Activated CD8-positive, alpha-beta memory T cell treated with anti-CD3 and anti-CD28 coated beads for 24 hours (primary cell): ENCODE measurements around the gene ZNF341.

Experiments
- DNase-seq: peaks from one replicate; pipeline ENCODE4 v3.0.0-alpha.2; 2020

The ZNF341 gene

DNA sequence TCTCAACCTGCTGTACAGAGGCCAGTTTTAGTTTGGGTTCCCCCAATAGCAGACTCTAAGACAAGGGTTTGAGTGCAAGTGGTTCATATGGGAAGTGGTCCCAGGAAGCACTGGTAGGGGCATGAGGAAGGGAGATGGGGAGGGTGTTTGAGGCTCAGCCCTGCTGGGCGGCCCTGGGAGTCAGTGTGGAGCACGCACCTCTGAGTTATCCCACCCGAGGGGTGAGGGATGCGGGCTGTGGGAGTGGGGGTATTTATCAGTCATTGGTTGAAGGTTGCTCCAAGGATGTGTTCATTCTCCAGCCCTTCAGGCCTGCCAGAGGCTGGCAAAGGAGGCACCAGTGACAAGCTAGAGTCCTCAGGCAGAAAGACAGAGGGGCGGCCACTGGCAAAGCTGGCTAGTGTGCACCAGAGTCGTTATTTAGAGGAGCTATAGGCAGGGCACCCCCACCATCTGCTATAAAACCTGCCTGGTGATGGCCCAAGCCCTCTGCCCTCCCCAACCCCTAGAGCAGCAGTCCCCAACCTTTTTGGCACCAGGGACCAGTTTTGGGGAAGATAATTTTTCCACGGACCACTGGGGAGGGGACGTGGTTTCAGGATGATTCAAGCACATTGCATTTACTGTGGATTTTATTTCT lies 28.2 kb upstream of the ZNF341 start:
- no peak for DNase-seq

DNA sequence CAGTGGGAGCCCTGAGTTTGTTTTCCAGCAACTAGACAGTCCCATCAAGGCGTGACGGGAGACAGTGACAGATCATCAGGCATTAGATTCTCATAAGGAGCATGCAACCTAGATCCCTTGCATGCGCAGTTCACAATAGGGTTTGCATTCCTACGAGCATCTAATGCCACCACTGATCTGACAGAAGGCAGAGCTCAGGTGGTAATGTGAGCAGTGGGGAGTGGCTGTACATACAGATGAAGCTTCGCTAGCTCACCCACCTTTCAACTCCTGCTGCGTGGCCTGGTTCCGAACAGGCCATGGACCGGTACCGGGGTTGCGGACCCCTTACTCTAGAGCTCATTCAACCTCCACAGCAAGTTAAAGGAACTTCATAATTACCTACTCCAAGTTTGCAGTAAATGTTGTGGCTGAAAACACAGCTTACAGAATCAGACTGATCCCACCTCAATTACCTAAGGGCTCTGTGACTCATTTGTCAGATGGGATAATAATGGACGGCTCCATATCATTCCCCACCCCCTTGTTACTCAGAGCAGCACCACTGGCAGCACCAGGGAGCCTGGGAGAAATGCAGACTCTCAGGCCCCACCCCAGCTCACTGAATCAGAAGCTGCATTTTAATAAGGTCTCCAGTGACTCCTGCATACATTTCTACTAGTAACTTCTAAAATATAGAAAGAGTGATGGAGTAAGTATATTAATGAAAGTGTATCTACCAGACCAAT lies 27.4 kb upstream of the ZNF341 start:
- no peak for DNase-seq

DNA sequence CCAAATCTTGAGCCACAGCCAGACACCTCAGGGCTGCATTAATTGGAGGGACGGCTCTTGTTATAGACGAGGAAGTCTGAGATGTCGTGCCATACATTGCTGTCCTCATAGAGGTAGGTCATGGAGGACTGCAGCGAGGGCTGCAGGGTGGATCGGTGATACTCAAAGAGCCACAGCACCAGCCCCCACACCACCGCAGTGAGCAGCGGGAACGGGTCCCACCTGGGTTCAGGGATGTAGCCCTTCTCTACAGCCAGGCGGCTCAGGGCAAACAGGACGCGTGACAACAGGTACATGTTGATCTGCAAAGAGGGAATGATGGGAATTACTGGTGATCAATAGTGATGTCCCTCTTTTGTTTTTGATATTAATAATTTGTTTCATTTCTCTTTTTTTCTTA lies 24.1 kb upstream of the ZNF341 start:
- DNase-seq: no peak

DNA sequence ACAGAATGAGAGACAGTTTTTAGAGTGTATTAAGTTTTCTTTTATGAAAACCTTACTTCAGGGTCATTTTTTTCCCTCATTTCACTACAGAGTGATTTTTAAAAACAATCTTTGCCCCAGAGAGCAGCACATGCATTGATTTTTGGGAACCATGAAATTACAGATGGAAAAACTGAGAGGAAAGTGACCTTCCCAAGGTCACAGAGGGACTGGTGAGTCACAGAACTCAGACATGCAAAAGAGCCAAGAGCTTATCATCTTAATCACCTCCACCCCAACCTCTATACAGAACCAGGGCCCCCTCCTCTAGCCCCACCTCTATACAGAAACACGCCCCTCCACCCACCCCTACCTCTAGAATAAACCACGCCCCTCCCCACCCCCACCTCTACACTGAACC lies 22.4 kb upstream of the ZNF341 start:
- DNase-seq: no peak

DNA sequence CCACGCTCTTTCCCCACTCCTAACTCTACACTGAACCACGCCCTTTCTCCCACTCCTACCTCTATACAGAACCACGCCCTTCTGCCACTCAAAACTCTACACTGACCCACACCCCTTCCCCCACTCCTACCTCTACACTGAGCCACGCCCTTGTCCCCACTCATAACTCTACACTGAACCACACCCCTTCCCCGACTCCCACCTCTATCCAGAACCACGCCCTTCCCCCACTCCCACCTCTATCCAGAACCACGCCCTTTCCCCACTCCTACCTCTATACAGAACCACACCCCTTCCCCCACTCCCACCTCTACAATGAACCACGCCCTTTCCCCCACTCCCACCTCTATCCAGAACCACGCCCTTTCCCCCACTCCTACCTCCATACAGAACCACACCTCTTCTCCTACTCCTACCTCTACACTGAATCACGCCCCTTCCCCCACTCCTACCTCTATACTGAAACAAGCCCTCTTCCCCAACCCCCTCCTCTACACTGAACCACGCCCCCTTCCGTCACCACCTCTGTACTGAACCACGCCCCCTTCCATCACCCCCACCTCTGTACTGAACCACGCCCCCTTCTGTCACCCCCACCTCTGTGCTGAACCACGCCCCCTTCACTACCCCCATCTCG lies 21.8 kb upstream of the ZNF341 start:
- DNase-seq: no peak

DNA sequence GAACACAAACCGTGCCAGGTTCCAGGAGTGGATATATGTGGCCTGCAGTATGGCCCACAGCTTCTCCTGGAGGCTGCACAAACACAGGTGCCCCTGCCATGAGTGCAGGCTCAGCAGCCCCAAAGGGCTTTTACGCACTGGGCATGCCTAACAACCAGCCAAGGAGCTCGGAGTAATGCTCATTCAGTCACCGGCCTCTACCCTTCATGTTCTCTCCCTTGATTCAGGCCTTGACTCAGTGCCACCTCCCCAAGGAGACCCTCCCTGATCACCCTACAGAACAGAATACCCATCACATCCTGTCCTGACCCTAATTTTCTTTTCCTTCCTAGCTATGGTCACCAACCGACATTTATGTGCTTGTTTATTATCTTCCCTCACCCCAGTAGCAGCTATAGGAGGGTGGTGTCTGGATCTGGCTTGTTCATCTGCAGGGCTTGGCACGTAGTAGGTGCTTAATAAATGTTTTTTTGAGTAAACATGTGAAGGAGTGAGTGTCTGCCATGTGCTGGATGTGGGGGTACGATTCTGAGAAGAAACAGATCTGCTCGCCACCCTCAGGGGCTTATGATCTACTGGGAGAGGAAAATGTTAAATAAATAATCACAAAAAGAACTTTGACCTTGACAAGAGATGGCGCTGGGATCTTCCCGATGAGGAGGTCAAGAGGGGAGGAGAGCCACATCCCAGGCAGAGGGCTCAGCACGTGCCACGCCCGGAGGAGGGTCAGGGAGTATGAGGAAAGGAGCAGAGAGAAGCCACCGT lies 20.9 kb upstream of the ZNF341 start:
- DNase-seq: no peak

DNA sequence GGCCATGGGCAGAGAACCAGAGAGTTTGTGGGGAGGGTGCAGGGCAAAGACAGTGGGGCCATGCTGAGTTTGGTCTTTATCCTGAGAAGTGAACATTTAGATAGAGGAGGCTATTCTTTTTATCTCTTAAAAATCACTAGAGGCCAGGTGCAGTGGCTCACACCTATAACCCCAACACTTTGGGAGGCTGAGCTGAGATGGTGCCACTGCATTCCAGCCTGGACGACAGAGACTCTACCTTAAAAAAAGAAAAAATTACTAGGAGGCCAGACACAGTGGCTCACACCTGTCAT lies 20.4 kb upstream of the ZNF341 start:
- DNase-seq: no peak

DNA sequence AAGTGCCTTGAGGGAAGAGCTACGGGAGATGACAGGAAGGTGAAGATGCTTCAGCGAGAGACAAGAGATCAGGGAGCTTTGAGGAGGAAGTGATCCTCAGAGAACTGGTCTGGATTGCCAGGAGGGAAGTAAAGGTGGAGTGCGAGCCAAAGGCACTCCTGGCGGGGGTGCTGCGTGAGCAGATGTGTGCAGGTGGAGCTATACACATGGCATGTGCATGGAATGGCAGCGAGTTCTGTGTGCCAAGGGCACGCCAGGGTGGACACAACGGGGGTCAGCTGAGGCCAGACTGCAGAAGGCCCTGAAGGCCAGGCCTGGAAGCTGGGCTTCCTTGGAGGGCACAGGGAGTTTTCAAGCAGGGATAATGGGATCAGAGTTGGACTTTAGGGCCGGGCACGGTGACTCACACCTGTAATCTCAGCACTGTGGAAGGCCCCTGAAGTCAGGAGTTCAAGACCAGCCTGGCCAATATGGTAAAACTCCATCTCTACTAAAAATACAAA lies 17.9 kb upstream of the ZNF341 start:
- DNase-seq: no peak

DNA sequence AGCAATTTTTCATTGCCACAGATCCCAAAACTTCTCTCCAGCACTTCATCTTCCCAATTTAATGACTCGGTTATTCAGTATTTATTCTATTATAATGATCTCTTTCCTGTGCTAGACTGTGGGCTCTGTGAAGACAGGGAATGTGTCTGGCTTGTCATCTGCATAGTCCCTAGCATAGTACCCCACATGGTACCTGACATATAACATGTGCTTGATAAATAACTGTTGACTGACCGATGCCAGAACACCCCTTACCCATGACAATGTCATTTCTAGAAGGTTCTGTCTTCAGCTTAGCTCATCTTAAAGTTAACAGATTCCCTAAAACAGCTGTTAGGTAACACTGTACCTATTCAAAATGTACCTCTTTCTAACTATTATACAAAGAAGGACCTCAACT lies 15.3 kb upstream of the ZNF341 start:
- DNase-seq: no peak

DNA sequence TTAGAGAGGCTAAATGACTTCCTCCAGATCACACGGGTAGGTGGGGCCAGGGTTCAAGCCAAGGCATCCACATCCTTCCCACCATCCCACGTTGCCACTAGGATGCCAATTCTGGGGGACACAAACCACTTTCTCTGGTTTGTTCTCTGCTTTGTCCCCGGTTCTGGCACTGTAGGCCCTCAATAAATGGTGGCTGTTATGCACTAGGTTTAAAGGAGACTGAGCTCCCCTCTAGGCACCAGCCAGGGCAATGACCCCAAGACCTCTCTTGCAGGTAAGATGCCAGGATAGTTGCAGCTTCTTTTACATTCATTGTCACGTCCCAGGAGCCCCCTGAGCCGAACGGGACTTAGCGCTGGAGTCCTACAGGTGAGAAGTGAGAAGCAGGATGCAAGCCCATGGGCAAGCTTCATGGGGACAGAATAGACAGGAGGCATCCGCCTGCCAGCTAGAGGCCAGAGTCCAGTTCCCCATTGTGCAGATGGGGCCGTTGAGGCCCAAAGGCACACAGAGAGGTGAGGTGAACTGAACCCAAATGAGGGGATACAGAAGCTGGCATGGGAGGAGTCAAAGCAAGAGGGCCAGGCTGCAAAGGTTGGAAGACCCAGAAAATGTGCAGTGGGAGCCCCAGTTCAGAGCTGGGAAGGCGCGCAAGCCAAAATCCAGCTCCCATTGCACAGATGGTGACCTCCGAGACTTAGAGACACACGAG lies 12.4 kb upstream of the ZNF341 start:
- DNase-seq: no peak

DNA sequence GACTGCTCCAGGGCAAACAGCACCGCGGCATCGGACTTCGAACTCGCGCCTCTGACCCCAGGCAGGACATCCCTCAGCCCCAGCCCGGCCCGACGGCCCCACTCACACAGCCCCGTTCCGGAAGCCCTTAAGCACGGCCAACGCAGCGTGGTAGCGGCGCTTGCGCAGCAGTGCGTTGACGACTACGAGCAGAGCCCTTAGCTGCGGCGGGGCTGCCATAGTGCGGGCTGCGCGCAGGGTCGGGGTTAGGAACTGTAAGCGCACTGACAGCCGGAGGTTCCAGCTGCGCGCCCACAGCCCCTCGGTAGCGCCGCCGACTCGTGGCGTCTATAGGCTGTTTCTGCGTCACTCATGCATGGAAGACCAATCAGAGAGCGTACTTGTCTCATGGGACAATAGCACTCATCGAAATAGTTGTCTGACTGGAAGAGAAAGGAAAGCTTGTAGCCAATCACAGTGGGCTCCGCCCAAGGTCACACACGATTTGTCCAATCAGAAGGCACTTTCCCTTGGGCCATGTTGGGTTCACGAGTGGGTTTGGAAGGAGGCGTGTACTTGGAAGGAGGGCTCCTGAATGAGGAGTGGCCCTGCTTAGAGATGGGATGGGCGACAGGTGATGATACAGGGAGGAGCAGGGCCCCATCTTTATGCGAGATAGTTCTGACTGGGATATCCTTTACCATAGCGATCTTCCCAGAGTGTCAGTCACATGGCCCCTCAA lies 11.6 kb upstream of the ZNF341 start, which contains the start of gene PXMP4:
PXMP4 (minus strand) TSS at position 322 of the 721 bp plus-strand sequence; CDS start at position 219, 103 bp downstream.
- peak; percentile 89 for DNase-seq

DNA sequence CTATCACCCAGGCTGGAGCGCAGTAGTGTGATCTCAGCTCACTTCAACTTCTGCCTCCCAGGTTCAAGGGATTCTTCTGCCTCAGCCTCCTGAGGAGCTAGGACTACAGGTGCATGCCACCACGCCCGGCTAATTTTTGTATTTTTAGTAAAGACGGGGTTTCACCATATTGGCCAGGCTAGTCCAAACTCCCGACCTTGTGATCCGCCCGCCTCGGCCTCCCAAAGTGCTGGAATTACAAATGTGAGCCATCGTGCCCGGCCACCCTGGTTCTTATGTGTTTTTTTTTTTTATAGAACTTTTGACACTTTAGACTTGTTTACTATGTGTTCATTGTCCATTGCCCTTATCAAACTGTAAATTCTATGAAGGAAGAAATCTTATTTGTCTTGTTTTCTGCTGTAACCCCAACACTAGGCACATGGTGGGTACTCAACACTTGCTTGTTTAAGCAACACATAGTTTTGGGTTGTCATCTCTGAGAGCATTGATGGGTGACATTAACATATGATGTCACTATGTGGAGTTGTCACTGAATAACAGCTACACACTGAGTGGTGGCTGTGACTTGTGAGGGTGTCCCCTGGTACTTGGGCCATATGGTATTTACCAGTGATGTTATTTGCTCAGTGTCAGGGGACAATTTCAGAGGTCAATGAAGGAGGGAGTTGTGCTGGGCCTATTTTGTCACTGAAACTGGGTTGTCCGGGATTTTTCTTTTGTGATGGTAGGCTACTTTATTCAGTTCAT lies 10.2 kb upstream of the ZNF341 start:
- DNase-seq: no peak

DNA sequence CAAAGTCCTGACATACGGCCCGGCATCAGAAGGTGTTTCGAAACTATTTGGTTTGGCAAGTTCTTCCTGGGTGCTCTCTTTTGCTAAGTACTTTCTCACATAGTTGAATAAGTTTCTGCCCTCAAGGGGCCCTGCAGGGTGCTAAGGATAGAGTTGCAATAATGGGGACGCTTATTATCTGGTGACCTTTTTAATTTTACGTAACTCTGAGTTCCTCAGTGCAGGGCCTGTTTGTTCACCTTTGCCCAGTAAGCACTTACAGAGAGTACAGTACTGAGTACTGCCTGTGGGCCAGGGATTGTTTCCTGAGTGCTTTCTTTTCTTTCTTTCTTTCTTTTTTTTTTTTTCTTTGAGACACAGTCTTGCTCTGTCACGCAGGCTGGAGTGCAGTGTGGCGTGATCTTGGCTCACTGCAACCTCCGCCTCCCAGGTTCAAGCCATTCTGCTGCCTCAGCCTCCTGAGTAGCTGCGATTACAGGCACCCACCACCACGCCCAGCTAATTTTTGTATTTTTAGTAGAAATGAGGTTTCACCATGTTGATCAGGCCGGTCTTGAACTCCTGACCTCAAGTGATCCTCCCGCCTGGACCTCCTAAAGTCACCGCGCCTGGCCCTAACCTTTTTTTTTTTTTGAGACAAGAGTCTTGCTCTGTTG lies 7.2 kb upstream of the ZNF341 start:
- no peak for DNase-seq

DNA sequence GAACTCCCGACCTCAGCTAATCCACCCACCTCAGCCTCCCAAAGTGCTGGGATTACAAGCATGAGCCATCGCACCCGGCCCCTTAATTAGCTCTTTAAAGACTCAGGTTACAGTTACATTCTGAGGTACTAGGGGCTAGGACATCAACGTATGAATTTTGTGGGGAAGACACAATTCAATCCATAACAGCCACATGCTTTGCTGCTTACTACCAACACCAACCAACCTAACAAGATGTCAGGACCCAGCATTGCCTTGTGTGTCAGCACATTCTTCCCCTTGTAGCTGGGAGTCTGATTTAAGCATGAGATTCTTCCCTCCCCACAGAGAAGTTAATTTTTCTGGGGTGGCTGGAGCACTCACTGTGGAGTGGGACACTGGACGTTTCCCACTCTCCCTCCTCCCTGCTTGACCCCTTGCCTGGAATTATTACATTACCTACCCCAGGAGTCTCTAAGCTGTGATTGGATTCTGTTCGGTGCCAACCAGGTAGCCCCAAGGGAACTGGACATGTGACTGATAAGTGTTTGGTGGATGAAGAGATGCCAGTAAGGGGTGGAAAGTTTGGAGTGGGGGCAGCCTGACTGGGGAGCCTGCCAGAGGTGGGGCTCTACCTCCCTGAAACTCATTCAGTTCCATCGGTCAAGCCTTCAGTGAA lies 6.1 kb upstream of the ZNF341 start:
- no peak for DNase-seq

DNA sequence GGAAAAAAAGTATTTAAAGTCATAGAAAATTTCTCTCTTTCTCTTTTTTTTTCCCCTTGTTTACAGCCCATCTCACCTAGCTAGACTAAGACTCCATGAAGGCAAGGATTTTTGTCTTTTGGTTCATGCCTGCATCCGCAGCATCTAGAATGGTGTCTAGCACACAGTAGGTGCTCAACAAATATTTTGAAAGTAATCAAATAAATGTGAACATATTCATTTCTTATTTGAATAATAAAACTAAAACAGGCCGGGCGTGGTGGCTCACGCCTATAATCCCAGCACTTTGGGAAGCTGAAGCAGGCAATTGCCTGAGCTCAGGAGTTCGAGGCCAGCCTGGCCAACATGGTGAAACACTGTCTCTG lies 4.7 kb upstream of the ZNF341 start:
- DNase-seq: no peak

DNA sequence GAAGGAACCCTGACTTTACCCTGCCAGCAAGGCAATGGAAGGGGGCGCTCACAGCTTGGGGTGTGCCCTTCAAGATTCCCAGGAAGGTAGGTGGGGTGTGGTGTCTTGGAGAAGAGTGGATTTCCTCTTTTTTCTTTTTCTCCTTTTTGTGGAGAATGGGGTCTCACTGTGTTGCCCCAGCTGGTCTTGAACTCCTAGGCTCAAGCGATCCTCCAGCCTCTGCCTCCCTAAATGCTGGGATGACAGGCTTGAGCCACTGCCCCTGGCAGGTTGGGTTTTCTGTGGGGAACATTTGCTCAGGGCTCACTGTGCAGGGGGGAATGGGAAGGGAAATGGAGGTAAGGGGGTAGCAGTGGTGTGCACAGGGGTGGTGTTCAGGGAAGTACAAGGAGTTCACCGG lies 4.0 kb upstream of the ZNF341 start:
- no peak for DNase-seq

DNA sequence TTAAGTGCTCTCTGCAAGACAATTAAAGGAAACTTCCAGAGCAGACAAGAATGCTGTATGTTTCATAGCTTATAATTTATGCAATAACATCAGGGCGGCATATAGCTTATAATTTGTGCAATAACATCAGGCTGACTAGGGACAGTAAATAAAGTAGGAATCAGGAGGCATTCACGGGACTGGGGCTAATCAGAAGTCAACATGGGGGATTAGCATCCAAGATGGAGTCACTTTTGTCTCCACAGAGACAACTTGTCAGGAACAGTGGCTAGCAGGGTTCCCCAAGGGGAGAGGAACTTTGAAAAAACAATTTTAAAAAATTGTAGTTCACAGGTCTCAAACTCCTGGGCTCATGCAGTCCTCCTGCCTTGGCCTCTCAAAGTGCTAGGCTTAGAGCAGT lies 3.3 kb upstream of the ZNF341 start:
- DNase-seq: no peak

DNA sequence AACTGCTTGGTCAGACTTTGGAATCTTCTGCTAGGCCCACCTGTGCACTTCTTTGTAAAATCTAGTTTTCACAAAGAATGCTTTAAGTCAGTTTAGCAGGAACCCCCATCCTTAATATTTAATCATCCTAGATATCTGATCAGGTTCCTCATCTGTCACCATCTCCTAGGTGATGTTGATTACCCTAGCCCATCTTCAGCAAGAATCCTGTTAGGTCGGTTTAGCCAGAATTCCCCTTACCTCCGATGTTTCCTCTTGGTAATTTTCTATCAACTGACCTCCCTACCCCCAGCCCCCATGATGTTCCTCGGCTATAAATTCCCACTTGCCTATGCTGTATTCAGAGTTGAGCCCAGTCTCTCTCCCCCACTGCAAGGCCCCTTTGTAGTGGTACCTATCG lies 2.7 kb upstream of the ZNF341 start:
- no peak for DNase-seq

DNA sequence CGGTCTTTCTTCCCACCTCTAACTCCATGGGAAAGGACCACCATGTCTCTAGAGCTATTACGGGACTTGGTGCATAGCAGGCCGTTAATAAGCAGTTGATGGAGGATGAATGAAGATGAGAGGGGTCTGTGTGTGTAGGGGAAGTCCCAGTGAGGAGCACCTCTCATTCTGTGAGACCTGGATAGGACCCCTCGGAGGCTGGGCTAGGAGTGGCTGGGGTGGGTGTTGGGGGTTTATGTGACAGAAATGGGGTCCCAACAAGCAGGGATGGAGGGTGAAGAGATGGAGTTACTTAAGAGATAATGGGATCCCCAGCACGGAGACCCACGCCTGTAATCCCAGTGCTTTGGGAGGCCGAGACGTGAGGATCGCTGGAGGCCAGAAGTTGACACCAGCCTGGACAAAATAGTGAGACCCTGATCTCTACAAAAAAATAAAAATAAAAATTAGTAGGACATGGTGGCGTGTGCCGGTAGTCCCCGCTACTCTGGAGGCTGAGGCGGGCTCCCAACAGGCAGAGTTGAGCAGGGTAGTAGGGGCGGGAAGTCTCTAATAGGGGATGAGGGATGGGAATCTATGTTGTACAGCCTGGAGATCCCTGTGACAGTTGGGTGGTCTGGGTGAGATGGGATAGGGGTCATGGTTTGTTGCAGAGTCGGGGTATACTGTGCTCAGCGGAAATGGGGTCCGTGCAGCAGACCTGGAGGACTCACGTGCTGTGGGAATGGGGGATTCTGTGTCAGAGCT lies 677 bp upstream of the ZNF341 start:
- DNase-seq: no peak
